DOHH2 (cell line): ENCODE measurements around the gene PHF21A.

Experiments
- H3F3A ChIP-seq: fragments of 200-600 bp; sonication (generic), shearing (Covaris generic); 2 replicates; pipeline ENCODE4 v1.6.0; 2016; ENCODE audit warnings: antibody characterized with exemption, mild to moderate bottlenecking; ENCODE audit not compliant: control insufficient read depth, insufficient read depth
- H3K27ac ChIP-seq: fragments of 200-600 bp; sonication (generic); 2 replicates; pipeline ENCODE4 v1.5.1; 2014; ENCODE audit warnings: low read depth, mild to moderate bottlenecking, low read length, moderate library complexity
- H3K27me3 ChIP-seq: fragments of 200-600 bp; sonication (generic); 2 replicates; pipeline ENCODE4 v1.6.1; 2014; ENCODE audit warnings: mild to moderate bottlenecking, low read length, mixed read lengths; ENCODE audit not compliant: control insufficient read depth
- H3K36me3 ChIP-seq: fragments of 200-600 bp; sonication (generic); 2 replicates; pipeline ENCODE4 v1.6.1; 2014; ENCODE audit warnings: mild to moderate bottlenecking, low read length, moderate library complexity, mixed read lengths; ENCODE audit not compliant: control insufficient read depth
- H3K4me1 ChIP-seq: fragments of 200-600 bp; sonication (generic); 2 replicates; pipeline ENCODE4 v1.6.1; 2014; ENCODE audit warnings: mild to moderate bottlenecking, low read length, mixed read lengths; ENCODE audit not compliant: control insufficient read depth
- H3K4me2 ChIP-seq: fragments of 200-600 bp; sonication (generic); 2 replicates; pipeline ENCODE4 v1.6.0; 2014; ENCODE audit warnings: mild to moderate bottlenecking, low read length, moderate library complexity
- H3K4me3 ChIP-seq: fragments of 200-600 bp; sonication (generic); 2 replicates; pipeline ENCODE4 v1.5.1; 2014; ENCODE audit warnings: mild to moderate bottlenecking, low read length, mixed read lengths
- H3K79me2 ChIP-seq: fragments of 200-600 bp; sonication (generic); 2 replicates; pipeline ENCODE4 v1.6.1; 2014; ENCODE audit warnings: mild to moderate bottlenecking, low read length, mixed read lengths; ENCODE audit not compliant: control insufficient read depth
- H3K9me2 ChIP-seq: fragments of 200-600 bp; sonication (generic); replicated peaks from 2 replicates; pipeline ENCODE4 v1.6.1; 2014; ENCODE audit warnings: mild to moderate bottlenecking, low read length, mixed read lengths; ENCODE audit not compliant: control insufficient read depth
- H3K9me3 ChIP-seq: fragments of 200-600 bp; sonication (generic); 2 replicates; pipeline ENCODE4 v1.6.1; 2014; ENCODE audit warnings: antibody characterized with exemption, low read length, mixed read lengths; ENCODE audit not compliant: control insufficient read depth, insufficient read depth
- H4K20me1 ChIP-seq: fragments of 200-600 bp; sonication (generic); 2 replicates; pipeline ENCODE4 v1.6.0; 2014; ENCODE audit warnings: low read depth, mild to moderate bottlenecking, antibody characterized with exemption, low read length, moderate library complexity; ENCODE audit not compliant: control insufficient read depth, insufficient read depth
- CTCF ChIP-seq: fragments of 200-600 bp; sonication (generic); IDR thresholded peaks from one replicate; pipeline ENCODE4 v1.5.1; 2014; ENCODE audit warnings: antibody characterized with exemption, mild to moderate bottlenecking, low read depth, low read length; ENCODE audit not compliant: poor library complexity, severe bottlenecking
- EZH2phosphoT487 ChIP-seq: fragments of 200-600 bp; sonication (generic); IDR thresholded peaks from 2 replicates; pipeline ENCODE4 v1.6.1; 2017; ENCODE audit warnings: borderline replicate concordance, mild to moderate bottlenecking, antibody characterized with exemption, low read length, moderate library complexity, mixed read lengths

Gene PHF21A

DNA sequence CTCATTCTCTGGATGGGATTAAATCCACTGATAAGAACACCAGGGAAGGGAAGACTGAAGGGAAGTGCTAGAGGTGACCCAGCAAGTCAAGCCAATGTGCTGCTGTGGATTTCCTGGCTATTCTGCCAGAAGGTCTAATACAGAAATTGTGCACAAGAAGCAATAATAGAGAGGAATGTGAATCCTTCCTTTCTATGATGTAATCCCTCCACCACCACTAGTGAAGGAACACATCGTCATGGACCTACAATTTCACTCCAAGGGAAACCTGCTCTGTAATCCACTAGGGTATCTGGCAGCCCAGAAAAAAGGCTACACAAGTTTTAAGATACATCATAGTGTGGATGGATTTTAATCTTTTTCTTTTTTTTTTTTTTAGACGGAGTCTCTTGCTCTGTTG is 181.4 kb downstream of the PHF21A start:
- H3K4me2 ChIP-seq = peak overlapping the region; percentile 71
- no peaks in the 10 kb centered on the region for H3K79me2 ChIP-seq
- no peaks in the 10 kb centered on the region for H3K27me3 ChIP-seq
- H3F3A ChIP-seq = peaks cover 18% of the 10 kb centered on the region
- peak overlapping the region; percentile 89 for H3K27ac ChIP-seq
- H3K9me3 ChIP-seq = no peaks in the 10 kb centered on the region
- H3K4me3 ChIP-seq = no peak overlapping the region
- no peak for TF ChIP-seq CTCF
- no peak for TF ChIP-seq EZH2phosphoT487
- no peaks in the 10 kb centered on the region for H3K9me2 ChIP-seq
- H3K4me1 ChIP-seq = peaks cover 50% of the 10 kb centered on the region
- H3K36me3 ChIP-seq = peaks cover 14% of the 10 kb centered on the region
- no peaks in the 10 kb centered on the region for H4K20me1 ChIP-seq

- peak overlapping the region; percentile 71 for H3K4me2 ChIP-seq
These were observed 183.3 kb downstream of the PHF21A start for GRCh38 chr11:45937916-45938315.

GRCh38 chr11:45936511-45937054 is 184.7 kb downstream of the PHF21A start:
- Histone ChIP-seq H3K9me2 (no peaks in the 10 kb centered on the region), H3K4me1 (peaks cover 81% of the 10 kb centered on the region), H3F3A (peaks cover 32% of the 10 kb centered on the region), H3K27me3 (no peaks in the 10 kb centered on the region), H3K4me2 (no peak overlapping the region), H3K4me3 (no peak overlapping the region), H4K20me1 (no peaks in the 10 kb centered on the region), H3K36me3 (peaks cover 41% of the 10 kb centered on the region), H3K9me3 (no peaks in the 10 kb centered on the region), H3K79me2 (peaks cover 24% of the 10 kb centered on the region), H3K27ac (no peak overlapping the region)
- no peak for TF ChIP-seq EZH2phosphoT487
- no peak for TF ChIP-seq CTCF

More at GRCh38 chr11:45937916-45938315, 183.3 kb downstream of the PHF21A start:
- Histone ChIP-seq H4K20me1 (no peaks in the 10 kb centered on the region), H3K4me1 (peaks cover 69% of the 10 kb centered on the region), H3K4me3 (peak overlapping the region; percentile 61), H3K27me3 (no peaks in the 10 kb centered on the region), H3K36me3 (peaks cover 29% of the 10 kb centered on the region), H3K27ac (peak overlapping the region; percentile 89), H3K9me2 (no peaks in the 10 kb centered on the region), H3K79me2 (peaks cover 10% of the 10 kb centered on the region), H3F3A (peaks cover 22% of the 10 kb centered on the region), H3K9me3 (no peaks in the 10 kb centered on the region)
- no peak for TF ChIP-seq CTCF
- TF ChIP-seq EZH2phosphoT487 = no peak
